GM12873 (cell line): Measurements from ENCODE around the gene LLGL2.

Experiments
- TF ChIP-seq, protein P1 (sequence below): IDR thresholded peaks from 2 replicates; pipeline ENCODE4 v1.5.1; 2012; ENCODE audit warnings: low read depth, mild to moderate bottlenecking, moderate library complexity, low read length, control low read depth; ENCODE audit not compliant: insufficient read depth; ENCODE audit errors: missing control alignments

LLGL2 gene

DNA sequence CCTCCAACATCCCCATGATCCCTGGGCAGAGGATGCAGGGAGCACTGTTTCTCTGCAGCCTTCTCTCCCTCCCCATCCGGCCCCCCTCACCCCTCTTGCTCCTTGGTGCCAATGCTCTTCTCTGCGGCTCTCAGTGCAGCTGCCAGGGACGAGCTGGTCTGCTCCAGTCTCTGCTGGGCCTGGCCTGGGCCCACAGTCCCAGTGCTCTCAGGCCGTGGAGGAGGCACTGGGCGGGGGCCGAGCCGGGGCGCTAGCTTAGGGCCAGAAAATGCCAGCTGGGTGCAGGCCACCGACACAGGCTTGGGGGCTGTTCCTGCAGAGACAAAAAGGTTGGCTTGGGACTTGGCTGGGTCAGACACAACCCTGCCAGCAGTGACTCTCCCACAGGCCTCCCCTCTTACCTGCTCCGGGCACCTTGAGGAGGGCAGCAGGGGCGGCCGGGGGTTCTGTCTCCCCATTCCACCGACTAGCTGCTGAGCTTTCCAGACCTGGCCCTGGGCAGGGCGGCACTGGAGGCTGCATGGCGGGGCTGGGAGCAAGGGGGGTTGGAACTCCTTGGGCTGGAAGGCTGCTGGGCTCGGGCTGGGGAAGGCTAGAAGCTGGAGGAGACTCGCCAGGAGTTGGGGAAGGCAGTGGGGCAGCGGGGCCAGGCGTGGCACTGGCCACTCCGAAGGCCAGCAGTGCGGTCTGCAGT is 24.0 kb upstream of the LLGL2 start:
- TF ChIP-seq, protein P1, sequence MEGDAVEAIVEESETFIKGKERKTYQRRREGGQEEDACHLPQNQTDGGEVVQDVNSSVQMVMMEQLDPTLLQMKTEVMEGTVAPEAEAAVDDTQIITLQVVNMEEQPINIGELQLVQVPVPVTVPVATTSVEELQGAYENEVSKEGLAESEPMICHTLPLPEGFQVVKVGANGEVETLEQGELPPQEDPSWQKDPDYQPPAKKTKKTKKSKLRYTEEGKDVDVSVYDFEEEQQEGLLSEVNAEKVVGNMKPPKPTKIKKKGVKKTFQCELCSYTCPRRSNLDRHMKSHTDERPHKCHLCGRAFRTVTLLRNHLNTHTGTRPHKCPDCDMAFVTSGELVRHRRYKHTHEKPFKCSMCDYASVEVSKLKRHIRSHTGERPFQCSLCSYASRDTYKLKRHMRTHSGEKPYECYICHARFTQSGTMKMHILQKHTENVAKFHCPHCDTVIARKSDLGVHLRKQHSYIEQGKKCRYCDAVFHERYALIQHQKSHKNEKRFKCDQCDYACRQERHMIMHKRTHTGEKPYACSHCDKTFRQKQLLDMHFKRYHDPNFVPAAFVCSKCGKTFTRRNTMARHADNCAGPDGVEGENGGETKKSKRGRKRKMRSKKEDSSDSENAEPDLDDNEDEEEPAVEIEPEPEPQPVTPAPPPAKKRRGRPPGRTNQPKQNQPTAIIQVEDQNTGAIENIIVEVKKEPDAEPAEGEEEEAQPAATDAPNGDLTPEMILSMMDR, result no peak

DNA sequence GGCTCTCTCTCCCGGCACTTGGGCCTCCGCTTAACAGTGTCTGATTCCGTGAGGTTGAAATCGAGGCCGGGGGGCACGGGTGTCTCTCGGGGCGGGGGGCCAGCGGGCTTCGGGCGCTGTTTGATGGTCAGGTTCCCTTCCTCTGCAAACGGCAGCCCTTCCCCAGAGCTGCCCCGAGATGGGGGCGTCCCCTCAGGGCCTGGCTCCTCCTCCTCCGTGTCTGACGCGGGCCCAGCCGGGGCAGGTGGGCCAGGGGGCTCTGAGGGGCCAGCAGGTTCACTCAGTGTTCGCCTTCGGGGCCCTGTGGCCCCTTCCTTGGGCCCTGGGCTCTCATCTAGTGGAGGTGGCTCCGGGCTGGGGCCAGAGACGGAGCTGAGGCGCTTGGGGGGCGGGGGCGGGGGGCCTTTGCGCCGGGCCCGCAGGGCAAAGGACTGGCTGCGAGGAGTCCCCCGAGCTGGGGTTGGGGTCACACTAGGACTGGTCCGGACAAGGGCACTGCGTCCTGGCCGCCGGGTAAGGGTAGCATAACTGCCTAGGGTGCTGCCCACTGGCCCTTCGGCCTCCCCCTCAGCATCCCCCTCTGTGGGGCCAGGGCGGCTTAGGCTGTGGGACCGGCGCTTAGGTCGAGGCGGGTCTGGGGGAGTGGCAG is 23.3 kb upstream of the LLGL2 start:
- TF ChIP-seq, protein P1, result no peak

DNA sequence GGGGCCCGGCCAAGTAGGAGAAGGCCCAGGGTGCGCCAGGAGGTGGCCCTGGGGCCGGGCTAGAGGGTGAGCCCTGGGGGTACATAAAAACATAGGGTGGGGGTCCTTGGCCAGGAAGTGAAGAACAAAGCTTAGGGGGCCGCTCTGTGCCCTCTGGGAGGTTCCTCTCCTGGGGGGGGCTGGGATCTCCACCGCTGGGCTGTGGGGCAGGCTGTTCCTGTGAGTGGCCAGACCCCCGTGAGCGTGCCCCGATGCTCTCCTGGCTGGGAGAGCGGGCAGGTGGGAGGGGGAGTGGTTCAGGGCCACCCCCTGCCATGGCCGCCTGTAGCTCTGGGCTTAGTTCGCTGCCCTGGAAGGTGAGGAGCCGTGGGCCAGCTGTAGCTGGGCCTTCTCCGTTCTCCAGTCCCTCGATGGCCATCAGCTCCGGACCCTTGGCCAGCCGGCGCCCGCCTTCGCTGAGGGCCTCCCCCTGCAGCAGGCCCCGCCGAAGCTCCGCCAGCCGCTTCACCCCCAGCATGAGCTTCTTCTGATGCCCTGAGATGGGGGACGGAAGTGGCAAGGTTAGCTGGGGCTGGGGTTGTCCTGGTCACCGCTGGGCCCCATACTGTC is 22.7 kb upstream of the LLGL2 start:
- TF ChIP-seq, protein P1, result no peak

DNA sequence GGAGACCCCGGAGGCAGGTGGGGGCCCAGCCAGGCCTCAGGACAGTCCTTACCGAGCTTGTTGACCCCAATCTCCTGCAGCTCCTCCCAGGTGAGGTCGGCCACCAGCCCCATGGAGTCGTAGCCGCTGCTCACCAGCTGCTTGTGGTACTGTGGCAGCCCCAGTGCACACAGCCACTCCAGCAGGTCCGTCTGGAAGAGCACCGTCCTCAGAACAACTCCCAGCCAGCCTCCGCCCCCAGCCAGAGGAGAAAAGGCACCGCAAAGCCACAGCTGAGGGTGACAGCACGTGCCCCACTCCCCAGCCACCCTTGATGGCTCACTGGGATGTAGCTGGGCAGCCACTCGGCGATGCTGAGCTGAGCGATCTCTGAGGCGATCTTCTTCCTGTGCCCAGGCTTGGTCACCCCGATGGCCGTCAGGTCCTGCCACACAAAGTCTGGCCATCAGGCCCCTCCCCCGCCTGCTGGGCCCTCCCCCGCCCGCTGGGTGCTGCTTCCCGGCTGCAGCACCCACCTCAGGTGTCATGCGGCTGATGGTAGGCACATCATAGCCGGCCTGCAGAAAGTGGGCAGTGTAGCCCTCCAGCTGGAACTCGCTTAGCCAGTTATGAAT is 22.1 kb upstream of the LLGL2 start:
- TF ChIP-seq, protein P1, result no peak

DNA sequence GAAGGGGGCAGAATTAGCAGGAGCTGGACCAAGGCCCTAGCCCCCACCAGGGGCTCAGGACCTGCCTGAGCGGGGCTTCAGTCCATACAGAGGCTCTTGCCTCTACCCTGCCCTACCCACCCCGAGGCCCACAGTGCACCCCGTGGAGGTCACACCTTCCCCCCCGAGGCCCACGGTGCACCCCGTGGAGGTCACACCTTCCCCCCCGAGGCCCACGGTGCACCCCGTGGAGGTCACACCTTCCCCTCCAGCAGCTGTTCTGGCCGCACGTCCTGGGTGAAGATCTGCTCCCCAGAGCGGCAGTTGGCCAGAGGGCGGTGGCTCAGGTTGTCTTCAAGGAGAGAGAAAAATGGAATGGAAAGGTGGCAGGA is 21.5 kb upstream of the LLGL2 start:
- TF ChIP-seq, protein P1, result no peak

DNA sequence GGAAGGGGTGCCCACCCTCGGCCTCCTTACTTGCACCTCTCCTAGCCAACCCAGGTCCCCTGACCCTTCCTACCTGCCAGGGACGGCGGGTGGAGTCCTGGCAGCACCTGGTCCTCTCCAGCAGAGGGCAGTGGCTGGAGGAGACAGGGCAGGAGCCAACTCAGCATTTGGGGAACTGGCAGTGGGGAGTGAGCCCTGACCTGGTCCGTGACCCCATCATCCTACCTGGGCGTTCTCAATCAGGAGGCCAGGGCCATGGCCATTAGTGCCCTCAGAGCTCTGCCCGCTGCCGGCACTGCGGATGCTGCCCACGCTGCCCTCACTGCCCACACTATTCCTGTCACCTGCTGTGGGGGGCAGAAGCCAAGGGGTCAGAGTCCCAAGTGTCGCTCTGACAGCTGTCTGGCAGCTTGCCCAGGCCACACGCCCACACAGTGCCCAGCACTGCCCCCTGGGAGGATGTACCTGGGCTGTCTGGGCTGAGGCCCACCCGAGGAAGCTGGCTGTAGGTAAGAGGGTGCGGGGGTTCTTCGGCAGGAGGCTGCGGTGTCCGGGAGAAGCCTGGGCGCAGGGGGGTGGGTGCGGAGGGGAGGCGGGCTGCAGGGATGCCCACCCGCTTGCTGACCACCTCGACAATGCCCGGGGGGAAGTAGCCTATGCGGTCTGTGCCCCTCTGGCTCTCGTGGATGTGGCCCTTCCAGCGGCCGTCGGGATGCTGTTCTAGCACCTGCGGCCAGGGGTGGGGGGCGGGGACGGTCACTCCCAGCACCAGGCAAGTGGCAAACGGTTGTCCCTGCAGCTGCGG is 20.9 kb upstream of the LLGL2 start:
- TF ChIP-seq, protein P1, result peak; percentile 90

DNA sequence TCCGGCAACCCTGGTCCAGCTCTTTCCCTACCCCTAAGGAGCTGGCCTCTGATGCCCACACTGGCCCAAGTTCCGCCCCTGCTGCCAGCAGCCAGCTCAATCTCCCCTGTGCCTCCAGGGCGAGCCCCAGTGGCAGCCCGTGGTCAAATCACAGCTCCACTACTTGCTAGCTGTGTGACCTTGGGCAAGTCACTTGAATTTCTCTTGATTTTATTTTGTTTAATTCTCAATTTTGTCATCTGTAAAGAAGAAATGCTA is 20.4 kb upstream of the LLGL2 start:
- TF ChIP-seq, protein P1, result no peak
